Measurements from ENCODE around the gene MCHR2. TPM values are rescaled to one million over a fixed set of nuclear protein-coding genes. Genes with fewer than 3 reads are reported as not detected.

The MCHR2 gene
- total RNA-seq, 1 donor from 2014 or later: not detected

DNA sequence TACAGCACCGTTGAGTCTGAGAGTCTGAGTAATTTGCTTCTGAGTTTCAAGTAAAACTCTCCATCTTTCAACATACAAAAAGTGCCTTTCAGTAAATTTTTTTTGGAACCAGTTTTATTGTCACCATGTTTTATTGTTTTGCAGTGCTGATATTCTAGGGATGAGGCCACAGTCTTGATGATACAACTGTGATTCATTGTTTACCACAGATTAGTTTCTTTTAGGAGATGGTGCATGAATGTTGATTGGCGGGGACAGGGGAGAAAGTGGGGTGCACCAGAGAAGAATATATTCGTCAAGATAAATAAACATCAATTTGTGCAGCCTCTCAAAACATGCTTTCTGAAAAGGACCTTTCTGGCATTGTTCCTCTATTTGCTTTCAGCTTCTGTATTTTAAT, 109.0 kb downstream of the MCHR2 start:
- Mint-ChIP-seq H3K27ac (no peak overlapping the region), H3K36me3 (ENCODE audit: insufficient read depth) (no peaks in the 10 kb centered on the region), H3K9me3 (ENCODE audit: low read depth) (no peaks in the 10 kb centered on the region), H3K27me3 (no peaks in the 10 kb centered on the region), H3K4me3 (ENCODE audit: low read depth) (no peak overlapping the region), H3K4me1 (ENCODE audit: low read depth) (no peaks in the 10 kb centered on the region)
- no peak for DNase-seq (ENCODE audit: low spot score, unreplicated experiment)
- TF ChIP-seq, protein P1, sequence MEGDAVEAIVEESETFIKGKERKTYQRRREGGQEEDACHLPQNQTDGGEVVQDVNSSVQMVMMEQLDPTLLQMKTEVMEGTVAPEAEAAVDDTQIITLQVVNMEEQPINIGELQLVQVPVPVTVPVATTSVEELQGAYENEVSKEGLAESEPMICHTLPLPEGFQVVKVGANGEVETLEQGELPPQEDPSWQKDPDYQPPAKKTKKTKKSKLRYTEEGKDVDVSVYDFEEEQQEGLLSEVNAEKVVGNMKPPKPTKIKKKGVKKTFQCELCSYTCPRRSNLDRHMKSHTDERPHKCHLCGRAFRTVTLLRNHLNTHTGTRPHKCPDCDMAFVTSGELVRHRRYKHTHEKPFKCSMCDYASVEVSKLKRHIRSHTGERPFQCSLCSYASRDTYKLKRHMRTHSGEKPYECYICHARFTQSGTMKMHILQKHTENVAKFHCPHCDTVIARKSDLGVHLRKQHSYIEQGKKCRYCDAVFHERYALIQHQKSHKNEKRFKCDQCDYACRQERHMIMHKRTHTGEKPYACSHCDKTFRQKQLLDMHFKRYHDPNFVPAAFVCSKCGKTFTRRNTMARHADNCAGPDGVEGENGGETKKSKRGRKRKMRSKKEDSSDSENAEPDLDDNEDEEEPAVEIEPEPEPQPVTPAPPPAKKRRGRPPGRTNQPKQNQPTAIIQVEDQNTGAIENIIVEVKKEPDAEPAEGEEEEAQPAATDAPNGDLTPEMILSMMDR (IDR thresholded peaks at IDR 0.05; ENCODE audit: unreplicated experiment): no peak

DNA sequence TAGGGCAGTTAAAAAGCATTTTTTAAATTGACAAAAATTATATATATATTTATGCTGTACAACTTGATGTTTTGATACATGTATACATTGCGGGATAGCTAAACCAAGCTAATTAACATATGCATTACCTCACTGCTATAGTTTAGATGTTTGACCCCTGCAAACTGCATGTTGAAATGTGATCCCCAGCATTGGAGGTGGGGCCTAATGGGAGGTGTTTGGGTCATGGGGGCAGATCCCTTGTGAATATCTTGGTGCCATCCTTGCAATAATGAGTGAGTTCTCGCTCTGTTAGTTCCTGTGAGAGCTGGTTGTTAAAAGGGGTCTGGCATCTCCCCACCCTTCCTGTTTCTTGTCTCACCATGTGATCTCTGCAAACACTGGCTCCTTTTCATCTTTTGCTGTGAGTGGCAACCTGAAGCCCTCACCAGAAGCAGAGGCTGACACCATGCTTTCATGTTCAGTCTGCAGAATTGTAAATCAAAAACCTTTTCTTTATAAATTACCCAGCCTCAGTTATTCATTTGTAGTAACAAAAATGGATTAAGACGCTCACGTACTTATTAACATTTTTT, 111.8 kb downstream of the MCHR2 start:
- no peaks in the 10 kb centered on the region for H3K9me3 Mint-ChIP-seq (ENCODE audit: low read depth)
- TF ChIP-seq, protein P1 (IDR thresholded peaks at IDR 0.05; ENCODE audit: unreplicated experiment): no peak
- no peaks in the 10 kb centered on the region for H3K36me3 Mint-ChIP-seq (ENCODE audit: insufficient read depth)
- no peaks in the 10 kb centered on the region for H3K4me1 Mint-ChIP-seq (ENCODE audit: low read depth)
- H3K27me3 Mint-ChIP-seq: no peaks in the 10 kb centered on the region
- H3K27ac Mint-ChIP-seq: no peak overlapping the region
- DNase-seq (ENCODE audit: low spot score, unreplicated experiment): no peak
- H3K4me3 Mint-ChIP-seq (ENCODE audit: low read depth): no peak overlapping the region

DNA sequence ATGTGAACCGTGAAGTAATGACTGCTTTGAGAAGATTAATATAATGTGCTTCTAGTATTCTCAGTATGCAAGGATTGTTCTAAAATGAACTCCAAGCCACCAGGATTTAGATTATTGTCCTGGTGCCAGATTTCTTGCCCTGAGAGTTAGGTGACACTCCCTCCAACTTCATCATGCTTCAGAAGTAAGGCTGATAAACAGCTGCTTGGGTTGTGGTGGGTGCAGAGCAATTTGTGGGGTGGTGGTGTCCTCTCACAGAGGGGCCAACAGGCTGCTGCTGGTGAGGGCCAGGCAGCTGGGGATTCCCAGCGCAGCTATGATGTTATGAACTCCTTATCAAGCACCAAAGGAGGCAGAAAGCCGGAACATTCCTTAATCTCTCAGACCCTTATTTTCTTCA, 114.6 kb downstream of the MCHR2 start:
- H3K36me3 Mint-ChIP-seq (ENCODE audit: insufficient read depth): no peaks in the 10 kb centered on the region
- H3K27me3 Mint-ChIP-seq: no peaks in the 10 kb centered on the region
- H3K27ac Mint-ChIP-seq: no peak overlapping the region
- DNase-seq (ENCODE audit: low spot score, unreplicated experiment): no peak
- no peaks in the 10 kb centered on the region for H3K9me3 Mint-ChIP-seq (ENCODE audit: low read depth)
- TF ChIP-seq, protein P1 (IDR thresholded peaks at IDR 0.05; ENCODE audit: unreplicated experiment): no peak
- H3K4me3 Mint-ChIP-seq (ENCODE audit: low read depth): no peak overlapping the region
- H3K4me1 Mint-ChIP-seq (ENCODE audit: low read depth): no peaks in the 10 kb centered on the region

DNA sequence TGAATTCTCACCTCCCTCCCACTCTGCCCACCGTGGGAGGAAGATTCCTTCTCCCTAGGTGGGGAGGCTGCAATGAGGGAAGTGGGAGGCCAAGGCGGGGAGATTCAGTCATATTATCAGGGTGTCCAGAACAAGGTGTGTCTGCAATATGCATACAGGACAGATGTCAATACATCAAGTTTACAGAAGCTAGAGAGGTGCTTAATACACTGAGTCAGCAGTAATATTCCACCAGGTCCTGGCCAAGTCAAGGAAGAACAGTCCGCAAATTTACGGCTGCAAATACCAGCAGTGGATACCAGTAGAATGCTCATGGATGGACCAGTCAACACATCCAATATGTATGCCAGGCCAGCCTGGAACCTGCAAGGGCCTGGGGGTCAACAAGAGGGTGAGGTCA, 119.0 kb downstream of the MCHR2 start:
- Mint-ChIP-seq H3K4me1 (ENCODE audit: low read depth) (no peaks in the 10 kb centered on the region), H3K27ac (no peak overlapping the region), H3K4me3 (ENCODE audit: low read depth) (no peak overlapping the region), H3K36me3 (ENCODE audit: insufficient read depth) (no peaks in the 10 kb centered on the region), H3K9me3 (ENCODE audit: low read depth) (no peaks in the 10 kb centered on the region), H3K27me3 (peaks cover 15% of the 10 kb centered on the region)
- no peak for DNase-seq (ENCODE audit: low spot score, unreplicated experiment)
- TF ChIP-seq, protein P1 (IDR thresholded peaks at IDR 0.05; ENCODE audit: unreplicated experiment): no peak

DNA sequence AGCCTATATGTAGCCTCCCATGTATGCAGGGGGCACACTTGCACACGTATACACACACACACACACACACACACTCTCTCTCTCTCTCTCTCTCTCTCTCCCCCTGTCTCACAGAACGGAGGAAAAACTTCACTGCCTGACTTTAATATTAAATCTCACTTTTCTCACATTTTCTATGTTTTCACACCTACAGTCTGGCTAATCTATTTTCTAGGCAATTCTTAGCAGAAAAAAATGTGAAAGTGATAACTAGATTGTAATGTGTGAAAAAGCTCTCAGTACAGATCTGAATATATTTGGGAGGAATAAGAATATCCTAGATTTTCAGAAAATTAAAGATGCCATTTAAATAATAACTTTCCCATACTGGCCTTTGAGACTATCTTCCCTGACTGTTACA, 120.9 kb downstream of the MCHR2 start:
- TF ChIP-seq, protein P1 (IDR thresholded peaks at IDR 0.05; ENCODE audit: unreplicated experiment): no peak
- no peak overlapping the region for H3K27ac Mint-ChIP-seq

More for the DNA sequence above, 120.9 kb downstream of the MCHR2 start:
- Mint-ChIP-seq H3K36me3 (ENCODE audit: insufficient read depth) (no peaks in the 10 kb centered on the region), H3K27me3 (peaks cover 34% of the 10 kb centered on the region), H3K9me3 (ENCODE audit: low read depth) (no peaks in the 10 kb centered on the region), H3K4me3 (ENCODE audit: low read depth) (no peak overlapping the region), H3K4me1 (ENCODE audit: low read depth) (peaks cover 1% of the 10 kb centered on the region)
- no peak for DNase-seq (ENCODE audit: low spot score, unreplicated experiment)

Data from progenitor cell of endocrine pancreas (in vitro differentiated cells).